Measurements from ENCODE around the gene PDE11A.

DNA sequence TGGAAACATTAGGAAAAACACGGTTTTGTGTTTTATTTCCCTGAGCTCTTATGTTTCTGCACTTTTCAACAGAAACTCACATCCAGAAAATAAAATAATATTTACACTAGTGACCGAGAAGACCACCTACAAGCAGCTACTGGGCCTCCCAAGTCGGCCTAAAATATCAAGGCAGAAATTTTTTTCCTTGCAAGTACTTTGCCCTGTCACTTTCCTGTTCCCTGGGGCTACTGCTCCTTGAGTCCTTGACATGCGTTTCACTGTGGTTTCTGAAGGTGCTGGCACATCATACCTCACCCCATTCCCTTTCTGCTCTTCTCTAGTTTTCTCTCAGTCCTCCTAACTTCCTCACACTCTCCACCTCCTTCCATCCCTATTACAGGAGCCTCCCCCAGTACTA is 400.9 kb downstream of the PDE11A start:
- no peak for TF ChIP-seq BHLHE40 (IDR thresholded peaks at IDR 0.05; ENCODE audit: borderline replicate concordance)
- TF ChIP-seq TARDBP (IDR thresholded peaks at IDR 0.05): no peak
- TF ChIP-seq FOXK2 (IDR thresholded peaks at IDR 0.05): no peak
- TF ChIP-seq SP1 (IDR thresholded peaks at IDR 0.05): no peak
- no peak for TF ChIP-seq ELF4 (IDR thresholded peaks at IDR 0.05)
